Measurements from ENCODE around the gene DMAC2.

- TF ChIP-seq, protein P1, sequence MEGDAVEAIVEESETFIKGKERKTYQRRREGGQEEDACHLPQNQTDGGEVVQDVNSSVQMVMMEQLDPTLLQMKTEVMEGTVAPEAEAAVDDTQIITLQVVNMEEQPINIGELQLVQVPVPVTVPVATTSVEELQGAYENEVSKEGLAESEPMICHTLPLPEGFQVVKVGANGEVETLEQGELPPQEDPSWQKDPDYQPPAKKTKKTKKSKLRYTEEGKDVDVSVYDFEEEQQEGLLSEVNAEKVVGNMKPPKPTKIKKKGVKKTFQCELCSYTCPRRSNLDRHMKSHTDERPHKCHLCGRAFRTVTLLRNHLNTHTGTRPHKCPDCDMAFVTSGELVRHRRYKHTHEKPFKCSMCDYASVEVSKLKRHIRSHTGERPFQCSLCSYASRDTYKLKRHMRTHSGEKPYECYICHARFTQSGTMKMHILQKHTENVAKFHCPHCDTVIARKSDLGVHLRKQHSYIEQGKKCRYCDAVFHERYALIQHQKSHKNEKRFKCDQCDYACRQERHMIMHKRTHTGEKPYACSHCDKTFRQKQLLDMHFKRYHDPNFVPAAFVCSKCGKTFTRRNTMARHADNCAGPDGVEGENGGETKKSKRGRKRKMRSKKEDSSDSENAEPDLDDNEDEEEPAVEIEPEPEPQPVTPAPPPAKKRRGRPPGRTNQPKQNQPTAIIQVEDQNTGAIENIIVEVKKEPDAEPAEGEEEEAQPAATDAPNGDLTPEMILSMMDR (IDR thresholded peaks at IDR 0.05), result no peak
- TF ChIP-seq EP300 (IDR thresholded peaks at IDR 0.05) (no peak), POLR2A (IDR thresholded peaks at IDR 0.05) (no peak)
Measured at GRCh38 chr19:41479757-41480191, 40.1 kb upstream of the DMAC2 start.
